GM12878 (cell line): Measurements from ENCODE around the gene MRPL49. TPM values are rescaled to one million over a fixed set of nuclear protein-coding genes. Genes with fewer than 3 reads are reported as not detected.
A peak's percentile ranks its signal among the peaks of the same experiment; 100 is the strongest.

Source experiments
- BHLHE40 ChIP-seq, 2 experiments: fragments of 450-650 bp in 1 of 2; IDR thresholded peaks; 2 replicates each; pipeline ENCODE4 v1.6.1; 2011 to 2017; ENCODE audit warnings: low read depth in 2 of 2, borderline replicate concordance in 1 of 2, improper control_type of control experiment in 1 of 2, low read length in 1 of 2, mild to moderate bottlenecking in 1 of 2
- CHD1 ChIP-seq: IDR thresholded peaks from 2 replicates; pipeline ENCODE4 v1.6.1; 2012; ENCODE audit warnings: low read depth, low read length, improper control_type of control experiment
- EGR1 ChIP-seq, 2 experiments: IDR thresholded peaks; 1 replicate in 1 of 2; 2 replicates in 1 of 2; pipeline ENCODE4 v1.6.1; 2011 to 2012; ENCODE audit warnings: low read depth in 2 of 2, low read length in 2 of 2, borderline replicate concordance in 1 of 2, mild to moderate bottlenecking in 1 of 2, moderate library complexity in 1 of 2
- ESRRA ChIP-seq: IDR thresholded peaks from 2 replicates; pipeline ENCODE4 v1.6.1; 2012; ENCODE audit warnings: mild to moderate bottlenecking, low read length, improper control_type of control experiment
- GATAD2B ChIP-seq: fragments of 450-650 bp; conservative IDR thresholded peaks from 2 replicates; pipeline ENCODE4 v1.6.1; 2017; ENCODE audit warnings: low read depth, mild to moderate bottlenecking, moderate library complexity
- HCFC1 ChIP-seq: fragments of 150-350 bp; IDR thresholded peaks from 2 replicates; pipeline ENCODE4 v1.6.1; 2014; ENCODE audit warnings: low read length
- IRF5 ChIP-seq: fragments of 450-650 bp; IDR thresholded peaks from 2 replicates; pipeline ENCODE4 v1.6.1; 2017; ENCODE audit warnings: borderline replicate concordance
- KAT2A ChIP-seq: conservative IDR thresholded peaks from 2 replicates; pipeline ENCODE4 v1.6.1; 2011; ENCODE audit warnings: low read depth, low read length; ENCODE audit not compliant: control insufficient read depth
- MXI1 ChIP-seq: fragments of 150-350 bp; IDR thresholded peaks from 2 replicates; pipeline ENCODE4 v1.6.1; 2011; ENCODE audit warnings: low read depth, mild to moderate bottlenecking, inconsistent platforms, low read length, improper control_type of control experiment
- NBN ChIP-seq: fragments of 450-650 bp; IDR thresholded peaks from 2 replicates; pipeline ENCODE4 v1.6.1; 2016
- NFYB ChIP-seq: IDR thresholded peaks from 2 replicates; pipeline ENCODE4 v1.6.1; 2011; ENCODE audit warnings: low read depth, mild to moderate bottlenecking, low read length, improper control_type of control experiment, moderate library complexity; ENCODE audit not compliant: insufficient read depth
- PAX5 ChIP-seq: IDR thresholded peaks from 2 replicates; pipeline ENCODE4 v1.6.1; 2011; ENCODE audit warnings: low read depth, low read length, borderline replicate concordance
- PKNOX1 ChIP-seq: fragments of 450-650 bp; IDR thresholded peaks from 2 replicates; pipeline ENCODE4 v1.6.1; 2016; ENCODE audit warnings: mild to moderate bottlenecking
- POLR2A ChIP-seq: IDR thresholded peaks from 2 replicates; pipeline ENCODE4 v1.6.1; 2011; ENCODE audit warnings: low read depth, mild to moderate bottlenecking, low read length
- POLR2AphosphoS2 ChIP-seq: IDR thresholded peaks from 2 replicates; pipeline ENCODE4 v1.6.1; 2011; ENCODE audit warnings: low read depth, mild to moderate bottlenecking, low read length, improper control_type of control experiment, moderate library complexity
- RELB ChIP-seq: fragments of 450-650 bp; IDR thresholded peaks from 2 replicates; pipeline ENCODE4 v1.6.1; 2017; ENCODE audit warnings: low read depth, mild to moderate bottlenecking, moderate library complexity
- RFX5 ChIP-seq: IDR thresholded peaks from 2 replicates; pipeline ENCODE4 v1.6.1; 2011; ENCODE audit warnings: low read depth, low read length, improper control_type of control experiment
- SIX5 ChIP-seq: IDR thresholded peaks from 2 replicates; pipeline ENCODE4 v1.6.1; 2011; ENCODE audit warnings: mild to moderate bottlenecking, low read depth, low read length, moderate library complexity; ENCODE audit not compliant: severe bottlenecking
- SMAD5 ChIP-seq: IDR thresholded peaks from 2 replicates; pipeline ENCODE4 v1.6.1; 2016; ENCODE audit warnings: antibody characterized with exemption, low read depth
- TAF1 ChIP-seq: IDR thresholded peaks from 2 replicates; pipeline ENCODE4 v1.6.1; 2011; ENCODE audit warnings: mild to moderate bottlenecking, low read depth, low read length, borderline replicate concordance
- TBL1XR1 ChIP-seq: IDR thresholded peaks from 2 replicates; pipeline ENCODE4 v1.6.1; 2012; ENCODE audit warnings: low read depth, low read length, improper control_type of control experiment
- TCF12 ChIP-seq: IDR thresholded peaks from 2 replicates; pipeline ENCODE4 v1.6.1; 2011; ENCODE audit warnings: low read depth, mild to moderate bottlenecking, low read length
- TCF7 ChIP-seq: IDR thresholded peaks from 2 replicates; pipeline ENCODE4 v1.6.1; 2014; ENCODE audit warnings: antibody characterized with exemption, borderline replicate concordance
- WRNIP1 ChIP-seq: IDR thresholded peaks from 2 replicates; pipeline ENCODE4 v1.6.1; 2011; ENCODE audit warnings: low read depth, low read length, improper control_type of control experiment, borderline replicate concordance
- YY1 ChIP-seq: IDR thresholded peaks from 2 replicates; pipeline ENCODE4 v1.6.1; 2011; ENCODE audit warnings: low read depth, mild to moderate bottlenecking, low read length
- ZNF622 ChIP-seq: fragments of 450-650 bp; IDR thresholded peaks from 2 replicates; pipeline ENCODE4 v1.6.1; 2017; ENCODE audit warnings: mild to moderate bottlenecking, inconsistent platforms
- polyA plus RNA-seq, 11 experiments: library from polyadenylated mRNA; depleted of rRNA in 4 of 11; unstranded in 6 of 11; stranded (reverse) in 5 of 11; fragments of >200 nt; fragmentation: Nextera tagmentation in 4 of 11; fragmentation: Illumina TruSeq in 1 of 11; extraction: Ambion mirVana in 4 of 11; extraction: Trizol in 1 of 11; gene quantifications; 1 replicate in 1 of 11; 2 replicates in 10 of 11; pipeline versions ENCODE4 v1.2.1 to v1.2.3, GENCODE V29; 2011 to 2016; ENCODE audit warnings: inconsistent platforms in 2 of 11, missing spikeins in 2 of 11, low read depth in 1 of 11
- total RNA-seq, 4 experiments: library from RNA; depleted of rRNA in 3 of 4; stranded (reverse); fragments of >200 nt in 3 of 4; fragmentation: Illumina TruSeq in 1 of 4; extraction: Trizol in 1 of 4; gene quantifications; 2 replicates each; pipeline versions ENCODE4 v1.2.1 to v1.2.3, GENCODE V29; 2013 to 2021

Gene MRPL49
- total and polyA plus RNA-seq, 10 of the 15 experiments (the other 5 are each of a cell fraction or from before 2014, with no cell fraction given) = 42.0 to 116 (median 71.7) TPM

- TF ChIP-seq TBL1XR1 (peak; percentile 70; the same call in 1 of the 2 replicates), POLR2AphosphoS2 (0 out of 2 replicates have a peak, but pooled peaks have one; percentile 78), IRF5 (no peak), EGR1 (IDR thresholded peaks at IDR 0.05; ENCODE audit: borderline replicate concordance in 1 of 2, low read depth in 2 of 2, low read length in 2 of 2) (peak in 1 of 2 experiments; percentile 48; a peak in 1 of 3 replicates), KAT2A (no peak), WRNIP1 (0 out of 2 replicates have a peak, but pooled peaks have one; percentile 72), BHLHE40 (IDR thresholded peaks at IDR 0.05; ENCODE audit: borderline replicate concordance in 1 of 2, low read depth in 2 of 2, low read length in 1 of 2) (peak; percentile 75 to 95; a peak in 3 of 4 replicates), YY1 (peak; percentile 96), RELB (peak; percentile 91), ESRRA (no peak), SMAD5 (peak; percentile 92), ZNF622 (no peak), PAX5 (peak; percentile 47; the same call in 1 of the 2 replicates), GATAD2B (0 out of 2 replicates have a peak, but pooled peaks have one; percentile 37), MXI1 (peak; percentile 71; the same call in 1 of the 2 replicates), SIX5 (peak; percentile 44), TAF1 (peak; percentile 93), TCF7 (no peak), CHD1 (no peak), RFX5 (peak; percentile 65; the same call in 1 of the 2 replicates), NFYB (peak; percentile 54; the same call in 1 of the 2 replicates), PKNOX1 (peak; percentile 69), TCF12 (0 out of 2 replicates have a peak, but pooled peaks have one; percentile 34), POLR2A (peak; percentile 95), NBN (no peak; the same call in none of the 2 replicates), HCFC1 (peak; percentile 75)
Observed at GRCh38 chr11:65121865-65122696, at the start of gene MRPL49, which contains the start of gene FAU (continued).
